SJSA1 (cell line): ENCODE measurements around the gene RPL27A. TPM values are rescaled to one million over a fixed set of nuclear protein-coding genes. Genes with fewer than 3 reads are reported as not detected.

Source experiments
- DNase-seq, 2 experiments: peaks; one replicate each; pipeline ENCODE4 v3.0.0-alpha.2; 2015 to 2020; ENCODE audit warnings: low spot score in 2 of 2, low read depth in 1 of 2
- H3K27ac ChIP-seq: fragments of 250-450 bp; sonication (Bioruptor Pico); 2 replicates; pipeline ENCODE4 v1.5.1; 2020; ENCODE audit warnings: mild to moderate bottlenecking, moderate library complexity
- H3K27me3 ChIP-seq: fragments of 250-450 bp; sonication (Bioruptor Pico); replicated peaks from 2 replicates; pipeline ENCODE4 v1.5.1; 2020; ENCODE audit warnings: mild to moderate bottlenecking, moderate library complexity
- H3K36me3 ChIP-seq: fragments of 250-450 bp; sonication (Bioruptor Pico); 2 replicates; pipeline ENCODE4 v1.5.1; 2020; ENCODE audit warnings: mild to moderate bottlenecking
- H3K4me1 ChIP-seq: fragments of 250-450 bp; sonication (Bioruptor Pico); replicated peaks from 2 replicates; pipeline ENCODE4 v1.6.1; 2021; ENCODE audit warnings: mild to moderate bottlenecking
- H3K4me3 ChIP-seq: fragments of 250-450 bp; sonication (Bioruptor Pico); 2 replicates; pipeline ENCODE4 v1.5.1; 2020; ENCODE audit warnings: mild to moderate bottlenecking
- H3K9me3 ChIP-seq: fragments of 250-450 bp; sonication (Bioruptor Pico); replicated peaks from 2 replicates; pipeline ENCODE4 v1.5.1; 2020; ENCODE audit warnings: mild to moderate bottlenecking
- total RNA-seq: library from RNA; depleted of rRNA; stranded (reverse); fragments of >200 nt; shearing (Covaris generic); gene quantifications from 2 replicates; pipeline ENCODE4 v1.2.3, GENCODE V29; 2014

The RPL27A gene
- total RNA-seq, 1 experiment from 2014 or later = 367 TPM

GRCh38 chr11:8712506-8712905 is 29.9 kb downstream of the RPL27A start:
- Histone ChIP-seq H3K27me3 (no peaks in the 10 kb centered on the region), H3K36me3 (peaks cover 8% of the 10 kb centered on the region; the same call in 1 of the 2 replicates), H3K27ac (no peak overlapping the region), H3K9me3 (no peaks in the 10 kb centered on the region), H3K4me1 (peaks cover 39% of the 10 kb centered on the region), H3K4me3 (no peak overlapping the region)
- no peak for DNase-seq

DNA sequence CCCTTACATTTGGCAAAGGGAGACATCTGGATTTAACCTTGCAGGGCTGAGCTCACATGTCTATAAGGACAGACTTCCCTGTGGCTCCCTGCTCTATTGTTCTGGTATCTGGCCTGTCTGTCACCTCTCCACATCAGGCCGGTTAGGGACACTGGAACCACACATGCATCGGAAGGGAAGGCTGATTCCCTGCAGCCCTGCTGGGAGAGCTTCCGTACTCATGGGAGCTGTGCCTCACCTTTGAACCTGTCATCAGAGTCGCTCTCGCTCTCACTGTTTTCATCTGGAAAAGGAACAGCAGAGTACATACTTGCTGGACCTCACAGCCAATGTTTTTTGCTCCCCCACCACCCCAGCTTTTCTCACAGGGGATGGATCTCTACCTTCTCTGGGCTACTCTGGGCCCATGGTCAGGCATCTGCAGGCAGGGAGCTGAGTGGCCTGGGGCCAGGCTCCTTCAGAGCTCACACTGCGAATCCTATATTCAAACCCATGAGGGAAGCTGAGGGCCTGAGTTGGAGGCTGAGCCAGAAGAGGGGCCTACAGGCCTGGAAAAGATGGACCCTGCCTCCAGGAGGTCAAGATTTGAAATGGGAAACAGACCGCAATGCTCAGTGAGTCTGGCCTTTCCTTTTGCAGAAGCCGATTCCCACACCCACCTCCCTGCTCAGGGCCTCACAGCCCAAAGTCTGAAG is 31.3 kb downstream of the RPL27A start:
- Histone ChIP-seq H3K9me3 (no peaks in the 10 kb centered on the region), H3K27me3 (no peaks in the 10 kb centered on the region), H3K27ac (no peak overlapping the region), H3K36me3 (peaks cover 6% of the 10 kb centered on the region), H3K4me1 (peaks cover 43% of the 10 kb centered on the region), H3K4me3 (no peak overlapping the region)
- no peak for DNase-seq

GRCh38 chr11:8714622-8715225 is 32.1 kb downstream of the RPL27A start:
- Histone ChIP-seq H3K27ac (no peak overlapping the region), H3K36me3 (peaks cover 8% of the 10 kb centered on the region), H3K4me3 (no peak overlapping the region), H3K4me1 (peaks cover 43% of the 10 kb centered on the region), H3K9me3 (no peaks in the 10 kb centered on the region), H3K27me3 (no peaks in the 10 kb centered on the region)
- no peak for DNase-seq

DNA sequence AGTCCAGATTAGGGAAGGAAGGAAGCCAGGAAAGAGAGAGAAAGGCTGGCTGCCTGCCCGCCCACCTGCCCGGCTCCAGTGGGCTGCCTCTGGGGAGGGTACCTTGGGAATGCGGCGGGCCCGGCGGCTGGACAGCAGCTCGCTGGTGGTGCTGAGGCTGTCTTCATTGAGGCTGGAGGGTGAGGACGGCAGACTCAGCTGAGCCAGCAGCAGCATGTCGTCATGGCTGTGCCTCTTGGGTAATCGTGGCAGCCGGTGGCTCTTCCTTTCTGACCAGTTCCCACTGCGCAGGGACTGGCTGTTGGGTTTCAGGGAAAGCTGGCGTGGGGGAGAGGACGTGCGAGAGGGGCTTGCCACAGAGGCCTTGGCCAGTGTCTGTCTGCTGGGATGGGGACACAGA is 32.9 kb downstream of the RPL27A start:
- DNase-seq = no peak
- Histone ChIP-seq H3K27me3 (no peaks in the 10 kb centered on the region), H3K36me3 (peaks cover 10% of the 10 kb centered on the region), H3K4me1 (peaks cover 51% of the 10 kb centered on the region), H3K9me3 (no peaks in the 10 kb centered on the region), H3K27ac (no peak overlapping the region), H3K4me3 (no peak overlapping the region)

DNA sequence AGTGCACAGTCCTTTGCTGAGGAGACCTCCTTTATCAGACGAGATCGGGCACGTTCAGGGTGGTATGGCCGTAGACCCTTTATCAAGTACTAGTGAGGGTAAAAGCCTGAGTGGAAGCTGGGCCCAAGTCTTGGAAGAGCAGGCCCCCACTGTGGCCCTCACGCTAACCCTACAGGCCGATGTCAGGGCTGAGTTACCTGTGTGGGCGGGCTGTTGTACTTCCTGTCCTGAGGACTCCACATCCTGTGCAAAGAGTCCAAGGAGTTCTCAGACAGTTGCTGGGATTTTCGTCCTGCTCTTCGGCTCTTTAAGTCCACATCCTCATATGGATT is 34.9 kb downstream of the RPL27A start:
- peak overlapping the region; percentile 17 for H3K4me3 ChIP-seq
- peaks cover 69% of the 10 kb centered on the region for H3K4me1 ChIP-seq
- DNase-seq = no peak

DNA sequence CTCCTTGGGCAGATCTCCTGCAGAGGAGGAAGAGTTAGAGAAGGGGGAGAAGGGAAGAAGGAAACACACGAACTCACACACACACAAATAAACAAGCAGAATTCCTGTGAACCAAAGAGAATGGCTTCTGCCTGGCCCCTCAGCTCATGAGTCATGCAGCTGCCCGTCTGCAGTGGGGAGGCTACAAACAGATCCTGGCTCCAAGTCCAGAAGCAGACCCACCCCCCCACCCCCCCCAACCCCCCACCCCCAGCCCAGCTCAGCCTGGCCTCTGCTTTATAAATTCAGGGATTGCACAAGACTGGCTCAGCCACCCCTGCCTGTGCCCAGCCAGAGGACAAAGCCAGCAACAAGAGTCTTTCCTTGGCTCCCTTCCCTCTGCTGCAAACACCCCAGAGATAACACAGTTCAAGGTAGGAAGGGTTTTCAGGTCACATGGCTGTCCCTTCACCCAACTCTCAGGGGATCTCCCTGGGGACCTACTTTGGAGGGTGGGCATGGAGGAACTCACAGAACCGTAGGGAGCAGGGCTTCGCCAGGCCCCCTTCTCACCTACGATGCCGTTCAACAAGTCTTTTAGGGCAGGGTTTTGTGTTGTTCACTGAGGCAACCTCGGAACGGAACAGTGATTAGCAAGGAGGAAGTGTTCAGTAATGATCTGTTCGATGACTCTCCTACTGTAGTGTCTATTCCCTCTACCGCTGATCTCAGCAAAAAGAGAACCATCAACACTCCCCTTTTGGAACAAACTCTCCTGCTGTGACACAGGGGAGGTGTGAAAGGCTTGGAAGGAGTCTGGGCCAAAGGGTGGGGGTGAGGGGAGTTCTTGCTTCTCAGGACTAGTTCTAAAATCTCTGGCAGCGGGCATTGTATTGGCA is 35.5 kb downstream of the RPL27A start:
- Histone ChIP-seq H3K4me3 (peak overlapping the region; percentile 43), H3K9me3 (no peaks in the 10 kb centered on the region), H3K4me1 (peaks cover 69% of the 10 kb centered on the region)

More for the DNA sequence above, 34.9 kb downstream of the RPL27A start:
- no peaks in the 10 kb centered on the region for H3K9me3 ChIP-seq
- peaks cover 10% of the 10 kb centered on the region for H3K36me3 ChIP-seq
- H3K27me3 ChIP-seq = no peaks in the 10 kb centered on the region
- H3K27ac ChIP-seq = peak overlapping the region; percentile 62

DNA sequence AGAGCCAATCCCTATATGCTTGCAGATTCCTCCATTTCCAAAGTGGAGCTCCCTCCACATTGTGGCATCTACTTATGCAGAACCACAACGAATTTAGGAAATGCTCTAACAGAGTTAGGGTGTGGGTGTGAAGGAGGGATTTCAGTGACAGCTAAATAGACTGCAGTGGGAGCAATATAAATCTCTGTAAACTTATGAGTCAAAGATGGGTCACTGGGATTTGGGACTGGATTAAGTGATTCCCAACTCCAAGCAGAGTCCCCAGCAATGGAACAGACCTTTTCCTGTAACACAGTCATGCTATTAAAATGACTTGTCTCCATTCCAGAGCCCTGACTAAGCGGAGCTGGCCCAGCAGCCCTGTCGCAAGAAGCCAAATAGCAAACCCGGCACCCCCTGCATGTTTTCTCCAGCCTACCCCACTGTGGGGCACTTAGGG is 36.6 kb downstream of the RPL27A start:
- Histone ChIP-seq H3K4me3 (peak overlapping the region; percentile 43), H3K4me1 (peaks cover 69% of the 10 kb centered on the region), H3K27ac (peak overlapping the region; percentile 92)

More for the DNA sequence above, 35.5 kb downstream of the RPL27A start:
- H3K27ac ChIP-seq = peak overlapping the region; percentile 92
- DNase-seq = peak; percentile 81 to 87
- peaks cover 10% of the 10 kb centered on the region for H3K36me3 ChIP-seq
- H3K27me3 ChIP-seq = no peaks in the 10 kb centered on the region

GRCh38 chr11:8719721-8720120 is 37.1 kb downstream of the RPL27A start:
- H3K36me3 ChIP-seq = peaks cover 10% of the 10 kb centered on the region
- peak overlapping the region; percentile 92 for H3K27ac ChIP-seq
- H3K27me3 ChIP-seq = no peaks in the 10 kb centered on the region
- no peaks in the 10 kb centered on the region for H3K9me3 ChIP-seq
- no peak overlapping the region; the same call in 1 of the 2 replicates for H3K4me3 ChIP-seq
- peaks cover 65% of the 10 kb centered on the region for H3K4me1 ChIP-seq
- no peak for DNase-seq

More for the DNA sequence above, 36.6 kb downstream of the RPL27A start:
- DNase-seq = peak; percentile 82 to 84
- H3K36me3 ChIP-seq = peaks cover 10% of the 10 kb centered on the region
- no peaks in the 10 kb centered on the region for H3K27me3 ChIP-seq
- H3K9me3 ChIP-seq = no peaks in the 10 kb centered on the region

DNA sequence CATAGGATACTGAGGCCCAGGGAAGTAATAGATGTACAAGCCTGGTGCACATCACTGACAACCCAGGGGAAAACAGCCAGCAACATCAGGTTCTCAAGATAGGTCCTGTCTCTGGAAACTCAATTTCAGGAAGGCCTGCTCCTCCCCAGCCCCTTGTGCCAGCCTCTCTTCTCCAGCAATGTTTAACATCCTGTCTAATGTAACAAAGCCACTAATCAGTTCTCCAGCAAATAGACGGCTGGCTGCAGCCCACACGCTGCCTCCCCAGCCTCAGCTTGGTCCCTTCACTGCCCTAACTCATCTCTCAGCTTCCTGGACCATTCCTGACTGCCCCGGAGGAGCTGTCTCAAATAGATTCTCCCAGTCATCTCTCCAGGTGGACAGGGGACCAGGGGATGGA is 37.8 kb downstream of the RPL27A start:
- Histone ChIP-seq H3K27me3 (no peaks in the 10 kb centered on the region), H3K36me3 (peaks cover 10% of the 10 kb centered on the region), H3K4me1 (peaks cover 61% of the 10 kb centered on the region), H3K9me3 (no peaks in the 10 kb centered on the region), H3K27ac (peak overlapping the region; percentile 92), H3K4me3 (no peak overlapping the region)
- no peak for DNase-seq

DNA sequence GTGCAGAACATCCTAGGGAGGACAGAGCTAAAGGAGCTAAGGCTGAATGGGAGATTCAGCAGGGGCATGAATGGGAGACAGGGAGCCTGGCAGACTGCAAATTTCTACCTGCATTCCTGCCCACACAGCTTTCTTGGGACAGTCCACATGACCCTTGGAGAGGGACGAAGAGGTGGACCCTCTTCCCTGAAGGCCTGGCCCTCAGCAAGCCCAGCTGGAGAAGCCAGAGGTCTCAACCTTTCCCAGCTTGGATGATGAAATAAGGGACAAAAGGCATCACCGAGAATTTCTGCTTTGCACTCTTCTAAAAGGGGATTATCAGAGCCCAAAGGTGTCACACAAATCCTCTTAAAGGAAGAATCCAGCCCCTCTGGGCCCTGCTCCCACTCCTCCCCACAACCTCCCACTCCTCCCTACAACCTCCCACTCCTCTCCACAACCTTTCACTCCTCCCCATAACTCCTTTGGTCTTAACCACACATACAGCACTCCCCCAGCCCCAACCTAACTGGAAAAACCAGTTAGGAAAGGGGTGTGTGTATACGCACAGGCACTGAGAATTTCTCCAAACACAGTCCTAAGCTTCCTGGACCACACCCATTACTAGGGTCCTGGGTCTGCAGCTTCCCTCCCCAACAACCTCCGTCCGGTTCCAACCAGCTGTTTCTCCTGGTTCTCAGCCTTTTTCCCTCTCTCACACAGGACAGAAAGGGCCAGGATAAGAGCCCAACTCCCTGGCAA is 38.4 kb downstream of the RPL27A start:
- peaks cover 60% of the 10 kb centered on the region for H3K4me1 ChIP-seq
- no peaks in the 10 kb centered on the region for H3K9me3 ChIP-seq
- H3K27ac ChIP-seq = peak overlapping the region; percentile 92; the same call in 1 of the 2 replicates
- H3K4me3 ChIP-seq = no peak overlapping the region
- H3K36me3 ChIP-seq = peaks cover 6% of the 10 kb centered on the region; the same call in 1 of the 2 replicates
- H3K27me3 ChIP-seq = no peaks in the 10 kb centered on the region
- DNase-seq = no peak

- no peaks in the 10 kb centered on the region for H3K27me3 ChIP-seq
- no peak for DNase-seq
- no peaks in the 10 kb centered on the region for H3K9me3 ChIP-seq
- no peak overlapping the region for H3K4me3 ChIP-seq
- H3K27ac ChIP-seq = no peak overlapping the region
- peaks cover 52% of the 10 kb centered on the region for H3K4me1 ChIP-seq
- H3K36me3 ChIP-seq = peaks cover 6% of the 10 kb centered on the region; the same call in 1 of the 2 replicates
These were observed 39.3 kb downstream of the RPL27A start for GRCh38 chr11:8721609-8722500.

DNA sequence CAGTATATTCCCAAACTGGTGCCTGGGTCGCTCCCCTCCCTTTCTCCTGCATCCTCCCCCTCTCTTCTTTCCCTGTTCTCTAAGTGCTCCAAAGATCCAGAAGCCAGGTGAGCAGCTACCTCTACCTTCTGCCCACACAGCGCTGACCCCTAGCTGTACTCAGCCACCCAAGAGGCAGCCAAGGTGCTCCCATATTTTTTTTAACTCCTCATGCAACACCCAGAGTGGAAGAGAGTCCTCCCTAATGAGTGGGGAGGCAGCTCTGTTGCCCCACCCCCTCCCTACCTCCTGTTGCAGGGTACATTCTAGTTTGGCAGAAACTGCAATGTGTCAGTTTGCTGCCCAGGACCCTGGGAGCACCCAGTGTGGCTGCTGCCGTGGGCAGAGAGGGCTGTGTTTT is 40.2 kb downstream of the RPL27A start:
- Histone ChIP-seq H3K27me3 (no peaks in the 10 kb centered on the region), H3K4me3 (no peak overlapping the region), H3K4me1 (peaks cover 43% of the 10 kb centered on the region), H3K27ac (no peak overlapping the region), H3K36me3 (peaks cover 4% of the 10 kb centered on the region; the same call in 1 of the 2 replicates), H3K9me3 (no peaks in the 10 kb centered on the region)
- no peak for DNase-seq
